H1 (cell line): ENCODE data around the gene LY6G6D. TPM values are rescaled to one million over a fixed set of nuclear protein-coding genes. Genes with fewer than 3 reads are reported as not detected.

Experiments
- CTCF ChIA-PET: fragments of 300-600 bp; sonication (Branson Sonifier 250); formaldehyde crosslinking; loops from one replicate; lab custom pipeline; 2021; ENCODE audit not compliant: partially characterized antibody; lab: Charles Lee
- POLR2A ChIA-PET: fragments of 300-600 bp; sonication (Branson Sonifier 250); formaldehyde crosslinking; loops from one replicate; lab custom pipeline; 2021; ENCODE audit warnings: inconsistent platforms; ENCODE audit not compliant: partially characterized antibody; lab: Charles Lee
- DNase-seq, 2 experiments: peaks; one replicate each; pipeline versions ENCODE4 v3.0.0 to v3.0.0-alpha.2; 2010 to 2022; ENCODE audit warnings: low spot score in 2 of 2, low read depth in 1 of 2, mixed read lengths in 1 of 2
- FAIRE-seq: peaks from 2 replicates; lab custom pipeline; 2011; peaks lifted over from hg19 to GRCh38; lab: Jason Lieb, UNC
- H2AFZ ChIP-seq: 2 replicates; pipeline ENCODE4 v1.8.1; 2012; ENCODE audit warnings: low read length, inconsistent platforms
- H2AK5ac ChIP-seq: 2 replicates; pipeline ENCODE4 v1.6.1; 2013; ENCODE audit warnings: low read depth, low read length
- H2BK120ac ChIP-seq: replicated peaks from 2 replicates; pipeline ENCODE3; 2013; ENCODE audit warnings: low read depth, low read length, inconsistent platforms
- H2BK12ac ChIP-seq: 2 replicates; pipeline ENCODE4 v1.6.1; 2013; ENCODE audit warnings: low read depth, low read length
- H2BK15ac ChIP-seq: 2 replicates; pipeline ENCODE4 v1.6.1; 2013; ENCODE audit warnings: low read length
- H2BK20ac ChIP-seq: 2 replicates; pipeline ENCODE4 v1.6.1; 2013; ENCODE audit warnings: low read length
- H2BK5ac ChIP-seq: 2 replicates; pipeline ENCODE4 v1.6.1; 2013; ENCODE audit warnings: low read depth, low read length
- H3K14ac ChIP-seq: 2 replicates; pipeline ENCODE4 v1.6.1; 2013; ENCODE audit warnings: inconsistent platforms; ENCODE audit not compliant: insufficient read length
- H3K18ac ChIP-seq: 2 replicates; pipeline ENCODE4 v1.6.1; 2013; ENCODE audit warnings: low read length; ENCODE audit errors: extremely low read depth
- H3K23ac ChIP-seq: 2 replicates; pipeline ENCODE4 v1.6.1; 2013; ENCODE audit warnings: inconsistent platforms; ENCODE audit not compliant: insufficient read length
- H3K23me2 ChIP-seq: 2 replicates; pipeline ENCODE4 v1.6.1; 2013; ENCODE audit warnings: low read depth, low read length
- H3K27ac ChIP-seq: 2 replicates; pipeline ENCODE4 v1.6.1; 2011; ENCODE audit warnings: low read depth, low read length, inconsistent platforms
- H3K27me3 ChIP-seq, 4 experiments: replicated peaks in 1 of 4; 1 replicate in 1 of 4; 2 replicates in 3 of 4; pipeline versions ENCODE4 v1.6.1 to v1.8.1; 2011 to 2013; ENCODE audit warnings: low read length in 3 of 4, mild to moderate bottlenecking in 3 of 4, inconsistent platforms in 2 of 4, mixed read lengths in 2 of 4, moderate library complexity in 1 of 4; ENCODE audit not compliant: control insufficient read depth in 3 of 4, insufficient read depth in 3 of 4; ENCODE audit errors: extremely low read depth in 1 of 4
- H3K36me3 ChIP-seq, 4 experiments: 2 replicates each; pipeline versions ENCODE4 v1.6.1 to v1.8.1; 2011 to 2013; ENCODE audit warnings: mild to moderate bottlenecking in 4 of 4, low read length in 3 of 4, moderate library complexity in 2 of 4, control low read depth in 1 of 4, inconsistent platforms in 1 of 4; ENCODE audit not compliant: insufficient read depth in 4 of 4, control insufficient read depth in 2 of 4
- H3K4ac ChIP-seq: replicated peaks from 2 replicates; pipeline ENCODE3; 2013; ENCODE audit warnings: low read length, low read depth, mixed read lengths, inconsistent platforms; ENCODE audit not compliant: insufficient read length
- H3K4me1 ChIP-seq, 4 experiments: replicated peaks in 1 of 4; 1 replicate in 1 of 4; 2 replicates in 3 of 4; pipeline versions ENCODE4 v1.6.1 to v1.8.1; 2011 to 2013; ENCODE audit warnings: low read length in 3 of 4, inconsistent platforms in 2 of 4, mixed read lengths in 1 of 4; ENCODE audit not compliant: insufficient read depth in 4 of 4, control insufficient read depth in 3 of 4
- H3K4me2 ChIP-seq, 2 experiments: 2 replicates each; pipeline versions ENCODE4 v1.6.1 to v1.8.1; 2011 to 2013; ENCODE audit warnings: low read depth in 2 of 2, low read length in 2 of 2, control low read depth in 1 of 2, inconsistent platforms in 1 of 2, mild to moderate bottlenecking in 1 of 2; ENCODE audit not compliant: insufficient read depth in 1 of 2
- H3K4me3 ChIP-seq, 4 experiments: fragments of 200-600, 300-600 bp in 1 of 4; sonication (generic), shearing (Covaris generic), sonication (Bioruptor Twin) in 1 of 4; 2 replicates each; pipeline versions ENCODE4 v1.5.1 to v1.8.1; 2011 to 2016; ENCODE audit warnings: low read length in 4 of 4, low read depth in 3 of 4, control low read depth in 2 of 4, inconsistent platforms in 2 of 4, mild to moderate bottlenecking in 2 of 4, mixed read lengths in 1 of 4, moderate library complexity in 1 of 4; ENCODE audit not compliant: insufficient read depth in 2 of 4; ENCODE audit errors: extremely low read depth in 1 of 4
- H3K56ac ChIP-seq: replicated peaks from 2 replicates; pipeline ENCODE3; 2013; ENCODE audit warnings: low read depth, mild to moderate bottlenecking, mixed read lengths, low read length, inconsistent platforms; ENCODE audit not compliant: insufficient read length
- H3K79me1 ChIP-seq: 2 replicates; pipeline ENCODE4 v1.6.1; 2013; ENCODE audit warnings: low read depth, low read length, control low read depth
- H3K79me2 ChIP-seq, 2 experiments: 2 replicates each; pipeline versions ENCODE4 v1.6.1 to v1.8.1; 2012 to 2013; ENCODE audit warnings: low read length in 2 of 2, mild to moderate bottlenecking in 2 of 2, inconsistent platforms in 1 of 2; ENCODE audit not compliant: insufficient read depth in 2 of 2, control insufficient read depth in 1 of 2
- H3K9ac ChIP-seq, 4 experiments: replicated peaks in 1 of 4; 1 replicate in 1 of 4; 2 replicates in 3 of 4; pipeline versions ENCODE4 v1.6.1 to v1.8.1; 2011 to 2013; ENCODE audit warnings: low read depth in 3 of 4, low read length in 3 of 4, control low read depth in 2 of 4, mild to moderate bottlenecking in 2 of 4, moderate library complexity in 2 of 4, inconsistent platforms in 1 of 4; ENCODE audit errors: extremely low read depth in 1 of 4
- H3K9me3 ChIP-seq, 2 experiments: 2 replicates each; pipeline versions ENCODE4 v1.6.1 to v1.8.1; 2012 to 2013; ENCODE audit warnings: mild to moderate bottlenecking in 2 of 2, moderate library complexity in 2 of 2, control low read depth in 1 of 2, inconsistent platforms in 1 of 2, low read depth in 1 of 2, low read length in 1 of 2, mixed read lengths in 1 of 2; ENCODE audit not compliant: insufficient read depth in 2 of 2
- H4K20me1 ChIP-seq, 2 experiments: replicated peaks in 1 of 2; 2 replicates each; pipeline versions ENCODE3 to v1.8.1; 2011 to 2013; ENCODE audit warnings: inconsistent platforms in 2 of 2, low read length in 2 of 2, mild to moderate bottlenecking in 1 of 2; ENCODE audit not compliant: insufficient read depth in 2 of 2, control insufficient read depth in 1 of 2
- H4K5ac ChIP-seq: 2 replicates; pipeline ENCODE4 v1.6.1; 2013; ENCODE audit warnings: low read length, low read depth, mixed read lengths, inconsistent platforms; ENCODE audit not compliant: insufficient read length
- H4K8ac ChIP-seq: 2 replicates; pipeline ENCODE4 v1.8.0; 2013; ENCODE audit warnings: mild to moderate bottlenecking, moderate library complexity, low read length, inconsistent platforms; ENCODE audit not compliant: insufficient read depth; ENCODE audit errors: extremely low read depth
- H4K91ac ChIP-seq: replicated peaks from 2 replicates; pipeline ENCODE3; 2013; ENCODE audit warnings: low read length, mixed read lengths, inconsistent platforms; ENCODE audit not compliant: insufficient read length
- ATF3 ChIP-seq: IDR thresholded peaks from 2 replicates; pipeline ENCODE4 v1.6.1; 2011; ENCODE audit warnings: low read depth, mild to moderate bottlenecking, low read length; ENCODE audit not compliant: insufficient read depth
- TAF7 ChIP-seq: optimal IDR thresholded peaks from 2 replicates; pipeline ENCODE3; 2011; ENCODE audit warnings: low read depth, mild to moderate bottlenecking, inconsistent platforms, low read length, moderate library complexity, borderline replicate concordance
- WGBS, 2 experiments: shearing (Covaris generic) in 1 of 2; methylation state at CpG; one replicate each; pipeline versions ENCODE4 v1.1.6 to v1.1.7; 2013 to 2015; ENCODE audit warnings: low lambda C conversion rate in 2 of 2, mixed read lengths in 2 of 2, inconsistent platforms in 1 of 2, low coverage in 1 of 2, missing lambda C conversion rate in 1 of 2; ENCODE audit not compliant: insufficient replicate concordance in 2 of 2, insufficient coverage in 1 of 2, insufficient read length in 1 of 2; ENCODE audit errors: extremely low coverage in 1 of 2, missing lambda C conversion rate in 1 of 2; 5-methylcytosine and 5-hydroxymethylcytosine counted together
- polyA plus RNA-seq, 7 experiments: library from polyadenylated mRNA; depleted of rRNA in 3 of 7; stranded (reverse) in 5 of 7; unstranded in 2 of 7; fragments of >200 nt in 5 of 7; fragments of 200-250 nt in 2 of 7; gene quantifications; 1 replicate in 5 of 7; 2 replicates in 1 of 7; 4 replicates in 1 of 7; pipeline versions ENCODE4 v1.2.1 to v1.2.3, GENCODE V29; 2011 to 2013; ENCODE audit warnings: missing spikeins in 2 of 7, mixed read lengths in 2 of 7
- total RNA-seq: library from RNA; stranded (reverse); fragmentation: NEBNext Ultra II Directional; extraction: Animal tissue kit (Norgen Biotek cat#: 25700); gene quantifications from 2 replicates; pipeline ENCODE4 v1.2.1, GENCODE V29; 2021

The LY6G6D gene
- total and polyA plus RNA-seq, 2 of the 8 experiments (the other 6 are each of a cell fraction or from before 2014, with no cell fraction given), result 1.8 TPM; not detected in 1

- Histone ChIP-seq H2BK120ac (no peak overlapping the region), H2BK5ac (no peak overlapping the region), H3K56ac (no peak overlapping the region), H3K27me3 (no peaks in the 10 kb centered on the region), H3K9ac (no peak overlapping the region), H4K5ac (no peak overlapping the region), H2BK12ac (no peak overlapping the region), H3K18ac (no peak overlapping the region), H2AK5ac (no peak overlapping the region), H3K9me3 (no peaks in the 10 kb centered on the region), H3K4me3 (no peak overlapping the region), H3K4ac (no peak overlapping the region), H3K27ac (peak overlapping the region; percentile 15; the same call in 1 of the 2 replicates), H3K23me2 (no peaks in the 10 kb centered on the region), H3K4me2 (no peak overlapping the region), H3K36me3 (peaks cover 6 to 23% (median 17%) of the 10 kb centered on the region in 4 experiments; a peak in 5 of 8 replicates), H2AFZ (no peak overlapping the region), H3K14ac (no peak overlapping the region), H4K20me1 (no peaks in the 10 kb centered on the region), H4K8ac (no peak overlapping the region), H3K79me2 (no peaks in the 10 kb centered on the region), H4K91ac (no peak overlapping the region), H2BK20ac (no peak overlapping the region), H3K79me1 (no peaks in the 10 kb centered on the region), H3K4me1 (peaks cover 0 to 1% (median 0%) of the 10 kb centered on the region in 4 experiments; a peak in 2 of 7 replicates), H3K23ac (no peak overlapping the region), H2BK15ac (no peak overlapping the region)
- 90% methylated on average over 9 of the region's 9 CpGs; no CpG with 5 or more reads in 1 of the 2 experiments for WGBS, 2 experiments
- DNase-seq (no peak), FAIRE-seq (no peak)
- CTCF ChIA-PET, result interaction anchor here (0.6 to 5.8 kb wide), 13 partner anchors 12 to 103 kb away, joined by 3 to 26 read pairs (median 3); partner anchors contain the start of genes GPANK1, LY6G5B, LY6G5C and VARS1
- POLR2A ChIA-PET, result interaction anchor here (0.9 to 6.6 kb wide), 11 partner anchors 9 to 204 kb away, joined by 3 to 33 read pairs (median 4); partner anchors contain the start of genes ABHD16A, ATP6V1G2, BAG6 and EHMT2
- TF ChIP-seq ATF3, result no peak
- TF ChIP-seq TAF7, result no peak
Measured at GRCh38 chr6:31692886-31693285, 22.3 kb upstream of the LY6G6D start.
